Fibroblast of lung (primary cell): ENCODE data around the gene NQO1. TPM values are rescaled to one million over a fixed set of nuclear protein-coding genes. Genes with fewer than 3 reads are reported as not detected.

Source experiments
- DNase-seq, 2 donors: peaks; one replicate each; pipeline versions ENCODE4 v3.0.0 to v3.0.0-alpha.2; 2010; ENCODE audit warnings: low read depth in 2 of 2
- H2AFZ ChIP-seq: 2 replicates; pipeline ENCODE4 v1.5.1; 2012; ENCODE audit warnings: low read length, control low read depth, inconsistent platforms
- H3K27ac ChIP-seq: 2 replicates; pipeline ENCODE4 v1.5.1; 2011; ENCODE audit warnings: low read length, control low read depth; ENCODE audit not compliant: insufficient read depth
- H3K27me3 ChIP-seq: 2 replicates; pipeline ENCODE4 v1.5.1; 2011; ENCODE audit warnings: mild to moderate bottlenecking, low read length; ENCODE audit not compliant: control insufficient read depth, insufficient read depth
- H3K36me3 ChIP-seq: 2 replicates; pipeline ENCODE4 v1.5.1; 2011; ENCODE audit warnings: low read length; ENCODE audit not compliant: control insufficient read depth, insufficient read depth
- H3K4me1 ChIP-seq: 2 replicates; pipeline ENCODE4 v1.5.1; 2011; ENCODE audit warnings: low read length; ENCODE audit not compliant: control insufficient read depth, insufficient read depth; ENCODE audit errors: extremely low read depth
- H3K4me2 ChIP-seq: 2 replicates; pipeline ENCODE4 v1.5.1; 2011; ENCODE audit warnings: low read length, control low read depth; ENCODE audit not compliant: insufficient read depth; ENCODE audit errors: extremely low read depth
- H3K4me3 ChIP-seq, 4 experiments: fragments of 200-600 bp in 1 of 4; sonication (generic) in 1 of 4; replicated peaks in 1 of 4; 2 replicates each; pipeline ENCODE4 v1.5.1; 2011 to 2016; ENCODE audit warnings: low read length in 4 of 4, low read depth in 3 of 4, mild to moderate bottlenecking in 3 of 4, control low read depth in 2 of 4, inconsistent platforms in 1 of 4, mixed read lengths in 1 of 4; ENCODE audit not compliant: insufficient read depth in 1 of 4; ENCODE audit errors: control extremely low read depth in 1 of 4
- H3K79me2 ChIP-seq: 2 replicates; pipeline ENCODE4 v1.5.1; 2012; ENCODE audit warnings: mild to moderate bottlenecking, low read length, inconsistent platforms; ENCODE audit not compliant: control insufficient read depth, insufficient read depth
- H3K9ac ChIP-seq: 2 replicates; pipeline ENCODE4 v1.5.1; 2011; ENCODE audit warnings: mild to moderate bottlenecking, low read length, control low read depth; ENCODE audit not compliant: insufficient read depth
- H3K9me3 ChIP-seq: 2 replicates; pipeline ENCODE4 v1.5.1; 2012; ENCODE audit warnings: low read depth, low read length; ENCODE audit not compliant: control insufficient read depth, insufficient read depth
- H4K20me1 ChIP-seq: 2 replicates; pipeline ENCODE4 v1.5.1; 2011; ENCODE audit warnings: low read length; ENCODE audit not compliant: control insufficient read depth, insufficient read depth; ENCODE audit errors: extremely low read depth
- EZH2 ChIP-seq: IDR thresholded peaks from 2 replicates; pipeline ENCODE4 v1.5.1; 2012; ENCODE audit warnings: low read length, control low read depth, mild to moderate bottlenecking; ENCODE audit errors: missing control alignments
- polyA plus RNA-seq, 2 donors: library from polyadenylated mRNA; depleted of rRNA in 1 of 2; stranded (reverse) in 1 of 2; unstranded in 1 of 2; fragments of >200 nt; gene quantifications; 2 replicates each; pipeline ENCODE4 v1.2.1, GENCODE V29; 2011 to 2012; ENCODE audit warnings: missing spikeins in 1 of 2
- total RNA-seq: library from RNA; depleted of rRNA; stranded (reverse); fragments of >200 nt; gene quantifications from 2 replicates; pipeline ENCODE4 v1.2.1, GENCODE V29; 2014
- TF ChIP-seq, protein P1 (sequence below), 2 donors: IDR thresholded peaks in 1 of 2; conservative IDR thresholded peaks in 1 of 2; 1 replicate in 1 of 2; 2 replicates in 1 of 2; pipeline ENCODE4 v1.5.1; 2011 to 2012; ENCODE audit warnings: low read length in 2 of 2, control low read depth in 1 of 2, inconsistent platforms in 1 of 2, low read depth in 1 of 2, mild to moderate bottlenecking in 1 of 2

NQO1 gene
- total and polyA plus RNA-seq, 2 donors (not counting 1 experiment from before 2014, with no cell fraction given): 583 to 779 TPM

DNA sequence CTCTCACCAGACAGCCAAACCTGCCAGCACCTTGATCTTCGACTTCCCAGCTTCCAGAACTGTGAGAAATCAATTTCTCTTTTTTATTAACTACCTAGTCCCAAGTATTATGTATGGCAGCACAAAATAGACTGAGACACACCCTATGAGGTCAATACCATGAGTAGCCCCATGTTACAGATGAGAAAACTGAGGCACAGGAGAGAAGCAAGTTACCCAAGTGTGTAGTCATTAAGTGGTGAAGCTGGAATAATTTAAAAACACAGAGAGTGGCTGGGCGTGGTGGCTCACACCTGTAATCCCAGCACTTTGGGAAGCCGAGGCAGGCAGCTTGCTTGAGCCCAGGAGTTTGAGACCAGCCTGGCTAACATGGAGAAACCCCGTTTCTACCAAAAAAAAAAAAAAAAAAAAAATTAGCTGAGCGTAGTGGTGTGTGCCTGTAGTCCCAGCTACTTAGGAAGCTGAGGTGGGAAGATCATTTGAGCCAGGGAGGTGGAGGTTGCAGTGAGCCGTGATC is 4.9 kb downstream of the NQO1 start:
- Histone ChIP-seq H3K9me3 (no peaks in the 10 kb centered on the region), H2AFZ (no peak overlapping the region), H3K4me3 (no peak overlapping the region), H3K4me2 (no peak overlapping the region), H3K27ac (no peak overlapping the region), H3K4me1 (peaks cover 2% of the 10 kb centered on the region), H3K79me2 (peaks cover 65% of the 10 kb centered on the region), H3K36me3 (peaks cover 15% of the 10 kb centered on the region), H4K20me1 (no peaks in the 10 kb centered on the region), H3K9ac (no peak overlapping the region), H3K27me3 (no peaks in the 10 kb centered on the region)
- DNase-seq: no peak
- no peak for TF ChIP-seq EZH2
- TF ChIP-seq, protein P1, sequence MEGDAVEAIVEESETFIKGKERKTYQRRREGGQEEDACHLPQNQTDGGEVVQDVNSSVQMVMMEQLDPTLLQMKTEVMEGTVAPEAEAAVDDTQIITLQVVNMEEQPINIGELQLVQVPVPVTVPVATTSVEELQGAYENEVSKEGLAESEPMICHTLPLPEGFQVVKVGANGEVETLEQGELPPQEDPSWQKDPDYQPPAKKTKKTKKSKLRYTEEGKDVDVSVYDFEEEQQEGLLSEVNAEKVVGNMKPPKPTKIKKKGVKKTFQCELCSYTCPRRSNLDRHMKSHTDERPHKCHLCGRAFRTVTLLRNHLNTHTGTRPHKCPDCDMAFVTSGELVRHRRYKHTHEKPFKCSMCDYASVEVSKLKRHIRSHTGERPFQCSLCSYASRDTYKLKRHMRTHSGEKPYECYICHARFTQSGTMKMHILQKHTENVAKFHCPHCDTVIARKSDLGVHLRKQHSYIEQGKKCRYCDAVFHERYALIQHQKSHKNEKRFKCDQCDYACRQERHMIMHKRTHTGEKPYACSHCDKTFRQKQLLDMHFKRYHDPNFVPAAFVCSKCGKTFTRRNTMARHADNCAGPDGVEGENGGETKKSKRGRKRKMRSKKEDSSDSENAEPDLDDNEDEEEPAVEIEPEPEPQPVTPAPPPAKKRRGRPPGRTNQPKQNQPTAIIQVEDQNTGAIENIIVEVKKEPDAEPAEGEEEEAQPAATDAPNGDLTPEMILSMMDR (conservative IDR thresholded peaks at IDR 0.05 in 1 of 2, IDR thresholded peaks at IDR 0.05 in 1 of 2; ENCODE audit: low read depth in 1 of 2, low read length in 2 of 2): no peak

- Histone ChIP-seq H2AFZ (no peak overlapping the region), H3K4me2 (no peak overlapping the region), H3K4me3 (no peak overlapping the region), H3K9ac (no peak overlapping the region), H3K27me3 (no peaks in the 10 kb centered on the region), H3K36me3 (peaks cover 16% of the 10 kb centered on the region), H3K9me3 (no peaks in the 10 kb centered on the region), H4K20me1 (no peaks in the 10 kb centered on the region), H3K27ac (no peak overlapping the region), H3K79me2 (peaks cover 63% of the 10 kb centered on the region), H3K4me1 (peaks cover 2% of the 10 kb centered on the region)
- TF ChIP-seq EZH2: no peak
- TF ChIP-seq, protein P1 (conservative IDR thresholded peaks at IDR 0.05 in 1 of 2, IDR thresholded peaks at IDR 0.05 in 1 of 2; ENCODE audit: low read depth in 1 of 2, low read length in 2 of 2): no peak
- no peak for DNase-seq
Observed at GRCh38 chr16:69720822-69721430, 5.4 kb downstream of the NQO1 start.

DNA sequence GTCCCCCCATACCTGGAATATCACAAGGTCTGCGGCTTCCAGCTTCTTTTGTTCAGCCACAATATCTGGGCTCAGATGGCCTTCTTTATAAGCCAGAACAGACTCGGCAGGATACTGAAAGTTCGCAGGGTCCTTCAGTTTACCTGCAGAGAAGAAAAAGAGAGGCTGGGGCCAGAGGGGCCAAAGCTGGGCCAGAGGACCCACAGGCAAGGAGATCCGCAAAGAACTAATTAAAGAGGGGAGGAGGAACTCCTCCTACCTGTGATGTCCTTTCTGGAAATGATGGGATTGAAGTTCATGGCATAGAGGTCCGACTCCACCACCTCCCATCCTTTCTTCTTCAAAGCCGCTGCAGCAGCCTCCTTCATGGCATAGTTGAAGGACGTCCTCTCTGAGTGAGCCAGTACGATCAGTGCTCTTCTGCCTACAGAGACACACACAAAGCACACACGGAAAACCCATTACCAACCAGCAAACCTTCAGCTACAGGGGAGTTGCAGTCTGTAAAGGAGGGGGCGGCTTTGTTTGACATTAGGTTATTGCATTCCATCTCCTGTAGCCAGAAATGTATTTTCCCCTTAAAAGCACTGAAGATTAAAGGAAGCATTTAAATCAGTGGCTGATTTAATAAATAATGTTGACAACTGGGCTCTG is 8.1 kb downstream of the NQO1 start:
- no peak overlapping the region for H3K27ac ChIP-seq
- TF ChIP-seq, protein P1 (conservative IDR thresholded peaks at IDR 0.05 in 1 of 2, IDR thresholded peaks at IDR 0.05 in 1 of 2; ENCODE audit: low read depth in 1 of 2, low read length in 2 of 2): no peak
- TF ChIP-seq EZH2: no peak
- H3K9ac ChIP-seq: no peak overlapping the region
- H3K79me2 ChIP-seq: peaks cover 36% of the 10 kb centered on the region
- H3K4me2 ChIP-seq: no peak overlapping the region
- H3K27me3 ChIP-seq: no peaks in the 10 kb centered on the region
- no peaks in the 10 kb centered on the region for H3K4me1 ChIP-seq
- H3K4me3 ChIP-seq: no peak overlapping the region
- peaks cover 21% of the 10 kb centered on the region for H3K36me3 ChIP-seq
- H3K9me3 ChIP-seq: no peaks in the 10 kb centered on the region
- no peak for DNase-seq
- no peaks in the 10 kb centered on the region for H4K20me1 ChIP-seq
- no peak overlapping the region for H2AFZ ChIP-seq
